GM19467 (cell line): Measurements from ENCODE around the gene ZNF888.
"Not testable (repeated sequence)": the region's sequence is repeated elsewhere in the genome, so short reads cannot be mapped to it uniquely, and the experiment has no call there.

Source experiments
- ATAC-seq: cut with Tn5 transposase; IDR thresholded peaks from one replicate; pipeline ENCODE4 v1.9.1; 2021; ENCODE audit warnings: mild to moderate bottlenecking, moderate library complexity; ENCODE audit not compliant: unreplicated experiment

The ZNF888 gene

GRCh38 chr19:52942386-52943133 is 19.3 kb upstream of the ZNF888 start:
- ATAC-seq = peak; percentile 95

- ATAC-seq = no peak
Observed at GRCh38 chr19:52941941-52942385, 18.7 kb upstream of the ZNF888 start.

DNA sequence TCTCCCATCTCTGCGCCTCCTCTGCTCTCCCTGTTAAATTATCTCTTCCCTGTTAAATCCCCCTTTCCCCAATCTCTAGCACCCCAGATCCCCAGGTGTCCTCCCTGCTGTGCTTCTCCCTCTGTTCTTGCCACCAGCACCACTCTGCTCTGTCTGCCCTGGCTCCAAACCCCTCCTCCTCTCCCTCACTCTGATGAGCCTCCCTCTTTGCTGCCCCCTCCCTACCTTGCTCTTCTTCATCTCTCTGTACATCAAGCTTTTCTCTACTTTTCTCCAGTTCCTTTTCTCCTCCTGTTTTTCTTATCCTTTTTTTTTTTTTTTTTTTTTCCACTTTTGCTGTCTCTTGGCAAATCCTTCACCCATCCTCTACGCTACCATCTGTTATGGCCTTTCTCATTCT is 18.3 kb upstream of the ZNF888 start:
- not testable (repeated sequence) for ATAC-seq

DNA sequence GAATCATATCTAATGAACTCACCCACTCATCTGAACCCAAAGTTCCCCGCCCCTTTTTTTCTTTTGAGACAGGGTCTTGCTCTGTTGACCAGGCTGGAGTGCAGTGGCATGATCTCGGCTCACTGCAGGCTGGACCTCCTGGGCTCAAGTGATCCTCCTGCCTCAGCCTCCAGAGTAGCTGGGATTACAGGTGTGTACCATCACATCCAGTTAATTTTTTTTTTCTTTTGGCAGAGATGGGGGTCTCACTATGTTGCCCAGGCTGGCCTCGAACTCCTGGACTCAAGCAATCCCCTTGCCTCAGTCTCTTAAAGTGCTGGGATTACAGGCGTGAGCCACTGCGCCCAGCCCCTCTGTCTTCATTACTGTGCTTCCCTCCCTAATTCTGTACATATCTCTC is 17.7 kb upstream of the ZNF888 start:
- not testable (repeated sequence) for ATAC-seq

DNA sequence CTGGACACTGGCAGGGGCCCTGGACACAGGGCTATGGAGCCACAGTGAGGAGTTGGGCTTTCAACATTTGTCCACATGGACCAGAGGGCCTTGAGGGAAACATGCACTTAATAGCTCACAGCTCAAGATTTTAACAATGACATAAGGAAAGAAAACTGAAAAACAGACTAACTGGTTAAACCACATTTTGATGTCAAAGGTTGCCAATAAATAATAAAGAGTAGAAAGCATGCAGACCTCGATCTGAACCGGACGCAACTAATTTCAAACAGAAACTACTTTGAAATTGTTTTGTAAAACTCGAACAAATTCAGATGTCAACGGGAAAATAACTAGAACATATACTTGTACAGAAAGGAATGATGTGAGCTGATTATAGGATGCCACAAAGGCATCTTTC is 15.5 kb upstream of the ZNF888 start:
- ATAC-seq = no peak

DNA sequence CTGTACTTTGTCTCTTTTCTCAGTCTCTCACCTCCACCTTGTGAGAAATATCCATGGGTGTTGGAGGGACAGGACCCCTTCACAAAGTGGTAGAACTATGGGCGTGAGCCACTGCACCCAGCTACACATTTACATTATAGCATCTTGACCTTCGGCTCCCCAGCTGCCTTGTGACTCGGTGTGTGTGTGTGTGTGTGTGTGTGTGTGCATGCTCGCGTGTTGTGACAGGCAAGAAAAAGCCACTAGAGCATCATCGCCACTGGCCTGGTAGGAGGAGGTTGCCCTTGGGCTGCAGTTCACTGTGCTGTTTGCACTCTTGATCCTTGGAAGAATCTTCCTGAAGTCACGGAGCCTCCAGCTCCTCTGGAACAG is 13.7 kb upstream of the ZNF888 start:
- ATAC-seq = no peak

GRCh38 chr19:52936151-52936953 is 13.1 kb upstream of the ZNF888 start:
- ATAC-seq = no peak

GRCh38 chr19:52935434-52935833 is 12.2 kb upstream of the ZNF888 start:
- ATAC-seq = no peak

GRCh38 chr19:52924641-52925040 is 1.4 kb upstream of the ZNF888 start:
- ATAC-seq = not testable (repeated sequence)

DNA sequence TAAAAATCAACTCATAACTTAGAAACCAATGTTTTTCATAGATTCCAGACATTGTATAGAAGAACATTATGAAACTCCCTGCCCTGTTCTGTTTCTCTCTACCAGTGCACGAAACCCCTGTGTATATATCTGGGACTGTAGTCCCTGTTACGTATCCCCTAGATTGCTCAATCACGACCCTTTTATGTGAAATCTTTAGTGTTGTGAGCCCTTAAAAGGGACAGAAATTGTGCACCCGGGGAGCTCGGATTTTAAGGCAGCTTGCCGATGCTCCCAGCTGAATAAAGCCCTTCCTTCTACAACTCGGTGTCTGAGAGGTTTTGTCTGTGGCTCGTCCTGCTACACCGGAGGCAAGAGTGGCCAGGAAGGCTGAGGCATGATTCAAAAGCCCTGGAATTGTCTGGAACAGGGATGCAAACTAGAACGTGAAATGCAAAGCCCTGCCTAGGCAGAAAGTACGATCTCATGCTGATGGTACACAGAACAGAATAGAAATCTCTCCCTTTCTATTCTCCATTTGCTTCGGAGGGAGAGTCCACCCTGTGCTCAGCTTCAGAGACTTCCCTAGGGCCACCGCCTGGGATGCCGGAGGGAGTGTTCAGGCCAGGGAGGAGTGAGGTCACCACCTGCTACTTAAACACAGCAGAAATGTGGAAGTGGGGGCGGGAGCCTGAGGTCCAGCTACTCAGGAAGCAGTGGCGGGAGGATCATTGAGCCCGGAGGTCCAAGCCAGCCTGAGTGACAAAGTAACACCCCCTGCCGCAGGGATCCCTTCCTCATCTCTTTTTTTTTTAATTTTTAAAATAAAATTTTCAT is 758 bp upstream of the ZNF888 start:
- ATAC-seq = no peak

DNA sequence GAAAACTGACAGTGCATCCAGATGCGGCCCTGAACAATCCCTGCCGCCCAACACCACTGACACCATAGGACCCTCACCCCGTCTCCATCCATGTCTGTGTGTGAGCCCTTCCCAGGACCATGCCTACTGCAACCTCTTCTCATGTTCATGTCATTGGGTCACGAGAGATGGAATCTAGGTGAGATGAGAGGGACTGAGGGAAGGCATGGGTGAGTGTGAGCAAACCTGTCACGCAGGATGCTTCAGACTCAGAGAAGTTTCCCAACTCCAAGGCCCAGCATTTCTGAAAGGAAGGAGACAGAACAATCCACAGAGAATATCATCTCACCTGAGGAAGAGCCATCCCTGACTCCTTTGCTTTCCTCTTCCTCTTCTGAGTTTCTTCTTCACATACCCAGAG is 5.7 kb downstream of the ZNF888 start:
- no peak for ATAC-seq

- no peak for ATAC-seq
Observed at GRCh38 chr19:52910648-52911047, 12.6 kb downstream of the ZNF888 start.

- ATAC-seq = not testable (repeated sequence)
Observed at GRCh38 chr19:52904052-52904780, 19.0 kb downstream of the ZNF888 start.

DNA sequence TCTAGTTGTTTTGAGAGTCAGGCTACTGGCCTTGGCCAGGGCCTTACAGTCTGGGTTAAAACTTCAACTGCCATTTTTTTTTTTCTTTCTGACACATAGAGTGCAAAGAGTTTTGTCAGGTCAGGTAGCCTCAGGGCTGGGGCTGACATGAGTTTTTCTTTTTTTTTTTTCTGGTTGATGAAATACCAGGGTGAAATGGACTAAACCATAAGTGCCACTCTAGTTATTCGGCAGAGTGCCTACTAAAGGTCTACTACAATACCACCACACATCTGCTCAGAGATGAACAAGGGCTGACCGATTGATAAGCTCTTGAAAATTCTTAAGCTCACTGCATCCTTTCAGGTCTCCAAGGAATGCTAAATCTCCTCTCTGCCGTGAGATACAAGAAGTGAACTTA is 21.4 kb downstream of the ZNF888 start:
- no peak for ATAC-seq

DNA sequence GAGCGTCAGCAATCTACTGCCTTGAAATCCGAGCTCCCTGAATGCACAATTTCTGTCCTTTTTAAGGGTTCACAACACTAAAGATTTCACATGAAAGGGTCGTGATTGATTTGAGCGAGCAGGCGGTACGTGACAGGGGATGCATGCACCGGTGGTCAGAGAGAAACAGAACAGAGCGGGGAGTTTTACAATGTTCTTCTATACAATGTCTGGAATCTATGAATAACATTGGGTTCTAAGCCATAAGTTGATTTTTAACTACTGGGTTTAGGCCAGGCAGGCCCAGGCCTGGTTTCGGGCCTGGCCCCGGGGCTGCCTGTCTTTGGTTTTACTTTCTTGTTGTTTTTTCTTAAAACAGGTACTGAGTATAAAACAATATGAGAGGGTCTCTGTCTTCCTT is 24.6 kb downstream of the ZNF888 start:
- ATAC-seq = not testable (repeated sequence)

DNA sequence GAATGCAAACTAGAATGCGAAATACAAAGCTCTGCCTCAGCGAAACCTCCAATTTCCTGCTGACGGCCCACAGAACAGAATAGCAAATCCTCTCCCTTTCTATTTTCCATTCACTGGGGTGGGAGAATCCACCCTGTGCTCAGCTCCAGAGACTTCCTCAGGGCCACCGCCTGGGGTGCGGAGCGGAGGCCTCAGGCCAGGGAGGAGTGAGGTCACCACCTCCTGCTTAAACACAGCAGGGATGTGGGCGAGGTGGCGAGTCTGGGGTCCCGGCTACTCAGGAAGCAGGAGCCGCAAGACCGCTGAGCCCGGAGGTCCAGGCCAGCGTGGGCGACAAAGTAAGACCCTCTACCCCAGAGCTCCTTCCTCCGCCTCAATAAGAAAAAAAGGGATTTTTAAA is 25.1 kb downstream of the ZNF888 start:
- ATAC-seq = no peak

- ATAC-seq = peak; percentile 91
Observed at GRCh38 chr19:52897138-52897935, 25.9 kb downstream of the ZNF888 start, which contains the start of gene ZNF320. Gene ZNF320 (minus strand): TSS chr19:52897635. CDS start chr19:52890255, 7,380 bp downstream.

DNA sequence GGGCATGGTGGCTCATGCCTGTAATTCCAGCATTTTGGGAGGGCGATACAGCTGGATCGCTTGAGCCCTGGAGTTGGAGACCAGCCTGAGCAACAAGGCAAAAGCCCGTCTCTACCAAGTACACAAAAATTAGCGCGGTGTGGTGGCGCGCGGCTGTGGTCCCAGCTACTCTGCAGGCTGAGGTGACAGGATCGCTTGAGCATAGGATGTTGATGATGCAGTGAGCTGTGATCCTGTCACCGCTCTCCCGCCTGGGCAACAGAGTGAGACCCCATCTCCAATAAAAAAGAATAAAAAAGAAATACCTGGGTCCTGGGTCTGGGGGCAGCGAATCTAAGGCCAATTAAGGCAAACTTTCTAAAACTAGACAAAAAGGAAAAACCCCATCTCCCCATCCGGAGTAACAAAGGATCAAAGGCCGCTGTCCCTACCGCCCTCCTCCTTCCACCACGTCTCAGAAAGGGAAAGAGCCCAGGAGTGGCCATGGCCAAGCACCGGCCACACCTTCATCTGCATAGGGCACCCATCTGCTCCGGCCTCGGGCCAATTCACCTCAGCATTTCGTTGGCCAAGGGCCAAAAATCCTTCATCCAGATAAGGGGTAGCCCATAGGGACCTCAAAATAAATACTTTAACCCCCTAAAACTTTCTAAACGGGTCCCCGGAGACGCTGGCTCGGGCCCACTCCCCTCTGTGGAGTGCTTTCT is 26.6 kb downstream of the ZNF888 start:
- no peak for ATAC-seq

- no peak for ATAC-seq
Observed at GRCh38 chr19:52891336-52891735, 31.9 kb downstream of the ZNF888 start.
